ENCODE results near the gene PFDN2.

Gene PFDN2

DNA sequence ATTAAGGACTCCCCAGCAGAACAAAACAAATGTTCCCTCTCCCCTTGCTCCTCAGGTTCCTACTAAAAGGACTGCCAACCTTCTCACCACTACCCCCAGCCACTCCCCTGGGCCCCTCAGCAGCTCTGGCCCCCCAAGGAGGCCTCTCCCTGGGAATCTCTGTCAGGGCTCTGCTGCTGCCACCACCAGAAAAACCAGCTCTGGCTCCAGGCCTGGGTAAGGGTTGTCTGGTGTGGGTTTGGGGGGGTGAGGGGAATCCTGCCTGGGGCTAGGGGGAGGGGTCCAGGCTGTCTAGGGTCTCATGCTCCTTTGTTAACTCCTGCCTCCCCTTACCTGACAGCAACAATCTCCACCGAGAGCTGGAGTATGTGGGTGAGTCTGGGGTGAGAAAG lies 33.2 kb downstream of the PFDN2 start:
- TF ChIP-seq CTCF (IDR thresholded peaks at IDR 0.05; ENCODE audit: low read depth, low read length, missing control alignments) = no peak
- H3K27ac ChIP-seq = no peak overlapping the region
- no peaks in the 10 kb centered on the region for H3K27me3 ChIP-seq (replicated peaks)
- DNase-seq = no peak
- in situ Hi-C loops (cut with HindIII; ENCODE audit: low pct_ligation_motif_present, low sequenced_read_pairs) = no loop called here
- H3K36me3 ChIP-seq (replicated peaks) = no peaks in the 10 kb centered on the region
- H3K4me3 ChIP-seq (ENCODE audit: low read depth, low read length) = no peak overlapping the region

DNA sequence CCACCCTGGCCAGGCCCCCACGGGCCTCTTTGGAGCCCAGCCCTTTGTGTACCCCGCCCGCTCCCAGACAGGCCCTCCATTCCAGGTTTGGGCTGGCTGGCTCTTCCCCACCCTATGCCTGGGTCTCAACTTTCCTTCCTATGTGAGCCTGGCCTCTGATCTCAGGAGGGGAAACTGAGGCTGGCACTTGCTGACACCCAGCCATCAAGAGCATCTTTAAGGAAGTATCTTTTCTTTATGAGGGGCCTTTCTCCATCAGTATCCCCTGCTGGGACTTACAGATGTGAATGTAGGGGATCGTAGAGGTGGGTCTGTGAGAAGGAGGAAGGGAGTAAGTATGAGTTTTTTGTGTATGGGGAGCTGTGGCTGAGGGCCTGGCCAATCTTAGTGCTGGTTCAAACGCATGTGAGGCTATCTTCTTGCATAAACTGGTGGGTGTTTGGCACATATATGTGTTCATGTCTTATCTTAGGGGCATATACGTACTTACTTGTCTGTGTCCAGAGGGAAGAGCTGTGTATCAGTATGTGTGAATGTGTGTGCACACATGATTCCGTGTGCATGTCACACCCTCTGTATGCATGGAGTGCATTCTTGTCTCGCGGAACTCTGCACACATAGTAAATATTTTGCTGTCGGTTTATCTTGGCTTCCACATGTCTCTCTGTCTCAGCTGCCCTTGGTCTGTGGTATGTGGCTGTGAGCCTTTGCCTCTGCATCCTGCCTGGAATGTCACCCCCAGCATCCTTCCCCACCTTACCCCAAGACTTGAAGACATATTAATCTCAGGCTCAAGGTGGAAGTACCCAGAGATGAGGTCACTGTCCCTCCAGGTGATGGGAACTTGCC lies 33.9 kb downstream of the PFDN2 start:
- H3K27ac ChIP-seq = peak overlapping the region; percentile 33
- in situ Hi-C loops (cut with HindIII; ENCODE audit: low pct_ligation_motif_present, low sequenced_read_pairs) = no loop called here
- H3K36me3 ChIP-seq (replicated peaks) = no peaks in the 10 kb centered on the region
- peak; percentile 20 for DNase-seq
- no peak for TF ChIP-seq CTCF (IDR thresholded peaks at IDR 0.05; ENCODE audit: low read depth, low read length, missing control alignments)
- H3K4me3 ChIP-seq (ENCODE audit: low read depth, low read length) = no peak overlapping the region
- H3K27me3 ChIP-seq (replicated peaks) = no peaks in the 10 kb centered on the region

GRCh38 chr1:161082996-161083747 lies 34.7 kb downstream of the PFDN2 start:
- H3K4me3 ChIP-seq (ENCODE audit: low read depth, low read length) = no peak overlapping the region
- no peak for TF ChIP-seq CTCF (IDR thresholded peaks at IDR 0.05; ENCODE audit: low read depth, low read length, missing control alignments)
- H3K27ac ChIP-seq = peak overlapping the region; percentile 33
- H3K27me3 ChIP-seq (replicated peaks) = no peaks in the 10 kb centered on the region
- peak; percentile 92 for DNase-seq
- in situ Hi-C loops (cut with HindIII; ENCODE audit: low pct_ligation_motif_present, low sequenced_read_pairs) = no loop called here
- H3K36me3 ChIP-seq (replicated peaks) = no peaks in the 10 kb centered on the region

GRCh38 chr1:161082483-161082882 lies 35.4 kb downstream of the PFDN2 start:
- DNase-seq = no peak
- Histone ChIP-seq H3K4me3 (ENCODE audit: low read depth, low read length) (no peak overlapping the region), H3K27ac (no peak overlapping the region), H3K36me3 (replicated peaks) (no peaks in the 10 kb centered on the region), H3K27me3 (replicated peaks) (no peaks in the 10 kb centered on the region)
- in situ Hi-C loops (cut with HindIII; ENCODE audit: low pct_ligation_motif_present, low sequenced_read_pairs) = no loop called here
- no peak for TF ChIP-seq CTCF (IDR thresholded peaks at IDR 0.05; ENCODE audit: low read depth, low read length, missing control alignments)

DNA sequence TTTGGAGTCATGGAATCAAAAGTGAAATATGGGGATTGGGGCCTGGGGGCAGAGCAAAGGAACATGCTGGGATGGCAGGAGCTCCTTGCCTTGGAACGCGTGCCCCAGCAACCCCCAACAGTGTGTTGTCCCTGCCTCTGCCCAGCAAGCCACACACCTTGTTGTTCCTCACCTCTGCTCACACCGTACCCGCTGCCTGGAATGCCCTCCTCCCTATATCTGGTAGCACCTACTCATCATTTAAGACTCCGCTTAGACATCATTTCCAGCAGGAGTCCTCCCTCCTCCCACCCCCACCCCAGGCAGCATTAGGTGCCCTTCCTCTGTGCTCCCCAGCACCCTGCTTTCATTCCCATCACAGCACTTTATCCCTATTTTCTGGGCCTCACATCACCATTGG lies 36.3 kb downstream of the PFDN2 start:
- in situ Hi-C loops (cut with HindIII; ENCODE audit: low pct_ligation_motif_present, low sequenced_read_pairs) = no loop called here
- no peak overlapping the region for H3K4me3 ChIP-seq (ENCODE audit: low read depth, low read length)
- no peak overlapping the region for H3K27ac ChIP-seq
- H3K27me3 ChIP-seq (replicated peaks) = no peaks in the 10 kb centered on the region
- no peak for DNase-seq
- no peaks in the 10 kb centered on the region for H3K36me3 ChIP-seq (replicated peaks)
- no peak for TF ChIP-seq CTCF (IDR thresholded peaks at IDR 0.05; ENCODE audit: low read depth, low read length, missing control alignments)
